Measurements from ENCODE around the gene HOXB1.

DNA sequence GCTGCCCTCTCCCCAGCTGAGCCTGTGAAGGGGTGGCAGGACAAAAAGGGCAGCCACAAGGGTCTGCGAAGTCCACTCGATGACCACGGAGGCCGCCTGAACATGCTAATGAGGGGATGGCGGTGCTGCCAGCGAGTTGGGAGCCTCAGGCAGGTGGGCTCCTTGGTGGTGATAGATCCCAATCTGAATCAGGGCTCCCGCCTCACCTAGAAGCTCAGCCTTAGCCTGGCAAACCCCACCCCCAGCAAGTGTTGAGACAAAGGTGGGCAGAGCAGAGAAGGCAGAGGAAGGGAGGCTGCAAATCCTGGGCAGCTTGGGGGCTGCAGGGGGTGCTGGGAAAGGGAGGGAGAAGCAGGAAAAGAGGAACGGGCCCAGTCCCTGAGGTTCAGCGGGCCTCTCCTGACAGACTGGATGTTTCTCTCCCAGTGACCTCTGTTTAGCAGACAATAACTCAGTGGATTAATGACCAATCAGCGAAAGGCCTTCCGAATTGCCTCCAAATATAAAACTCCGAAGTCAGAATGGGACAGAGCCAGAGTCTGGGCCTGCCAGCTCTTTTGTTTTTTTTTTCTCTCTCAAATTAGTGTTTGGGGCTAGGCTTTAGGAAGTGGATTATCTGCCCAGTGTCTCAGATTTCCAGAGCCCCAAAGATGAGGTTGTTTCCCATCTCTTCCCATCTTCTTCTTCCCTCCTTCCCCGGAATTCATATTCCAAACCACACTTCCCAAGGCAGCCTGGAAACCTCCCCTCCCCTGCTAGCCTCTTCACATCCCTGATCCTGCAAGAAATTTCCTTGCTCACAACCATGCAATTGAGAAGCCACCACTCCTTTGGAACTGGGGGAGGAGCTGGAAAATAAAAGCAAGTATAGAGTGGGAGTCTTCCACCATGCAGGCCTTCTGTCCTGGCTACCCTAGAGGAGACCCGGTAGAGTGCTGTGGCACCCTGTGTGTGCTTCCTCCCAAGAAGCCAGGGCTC, 29.3 kb upstream of the HOXB1 start:
- TF ChIP-seq, protein P1, sequence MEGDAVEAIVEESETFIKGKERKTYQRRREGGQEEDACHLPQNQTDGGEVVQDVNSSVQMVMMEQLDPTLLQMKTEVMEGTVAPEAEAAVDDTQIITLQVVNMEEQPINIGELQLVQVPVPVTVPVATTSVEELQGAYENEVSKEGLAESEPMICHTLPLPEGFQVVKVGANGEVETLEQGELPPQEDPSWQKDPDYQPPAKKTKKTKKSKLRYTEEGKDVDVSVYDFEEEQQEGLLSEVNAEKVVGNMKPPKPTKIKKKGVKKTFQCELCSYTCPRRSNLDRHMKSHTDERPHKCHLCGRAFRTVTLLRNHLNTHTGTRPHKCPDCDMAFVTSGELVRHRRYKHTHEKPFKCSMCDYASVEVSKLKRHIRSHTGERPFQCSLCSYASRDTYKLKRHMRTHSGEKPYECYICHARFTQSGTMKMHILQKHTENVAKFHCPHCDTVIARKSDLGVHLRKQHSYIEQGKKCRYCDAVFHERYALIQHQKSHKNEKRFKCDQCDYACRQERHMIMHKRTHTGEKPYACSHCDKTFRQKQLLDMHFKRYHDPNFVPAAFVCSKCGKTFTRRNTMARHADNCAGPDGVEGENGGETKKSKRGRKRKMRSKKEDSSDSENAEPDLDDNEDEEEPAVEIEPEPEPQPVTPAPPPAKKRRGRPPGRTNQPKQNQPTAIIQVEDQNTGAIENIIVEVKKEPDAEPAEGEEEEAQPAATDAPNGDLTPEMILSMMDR (IDR thresholded peaks at IDR 0.05) = no peak
- no peak for TF ChIP-seq EP300 (IDR thresholded peaks at IDR 0.05)
